Tibial artery (tissue), 4 donors: ENCODE results near the gene SPTBN4.

Experiments
- DNase-seq, 2 donors: peaks; one replicate each; pipeline ENCODE4 v3.0.0-alpha.2; 2019
- H3K27ac ChIP-seq, 2 donors: fragments of 200-600 bp; sonication (generic) in 1 of 2; 1 replicate in 1 of 2; 2 replicates in 1 of 2; pipeline ENCODE4 v1.5.1; 2018 to 2019; ENCODE audit warnings: mild to moderate bottlenecking in 1 of 2
- H3K27me3 ChIP-seq, 2 donors: fragments of 200-600 bp; sonication (generic) in 1 of 2; one replicate each; pipeline versions ENCODE4 v1.5.1 to v1.6.0; 2016 to 2019
- H3K36me3 ChIP-seq, 3 donors: fragments of 200-600 bp; sonication (generic) in 2 of 3; one replicate each; pipeline ENCODE4 v1.5.1; 2016 to 2019; ENCODE audit warnings: mild to moderate bottlenecking in 2 of 3
- H3K4me1 ChIP-seq, 4 donors: fragments of 200-600 bp; sonication (generic) in 2 of 4; 1 replicate in 3 of 4; 2 replicates in 1 of 4; pipeline ENCODE4 v1.5.1; 2016 to 2019
- H3K4me3 ChIP-seq, 2 donors: fragments of 200-600 bp; sonication (generic) in 1 of 2; 1 replicate in 1 of 2; 2 replicates in 1 of 2; pipeline ENCODE4 v1.5.1; 2018 to 2019; ENCODE audit warnings: mild to moderate bottlenecking in 2 of 2
- H3K9me3 ChIP-seq, 3 donors: fragments of 200-600 bp; sonication (generic) in 1 of 3; one replicate each; pipeline ENCODE4 v1.5.1; 2016 to 2019
- intact Hi-C: fragments of 100-400 bp; cut with DNase I; formaldehyde crosslinking; loops from one replicate; pipeline ENCODE4 v1.15.0; 2023; ENCODE audit warnings: low total_unique reads
- TF ChIP-seq, protein P1 (sequence below), 2 experiments: fragments of 200-600 bp in 1 of 2; fragments of 450-650 bp in 1 of 2; IDR thresholded peaks; one replicate each; pipeline ENCODE4 v1.5.1; 2017 to 2019; ENCODE audit warnings: antibody characterized with exemption in 2 of 2, mild to moderate bottlenecking in 1 of 2, moderate library complexity in 1 of 2

The SPTBN4 gene

DNA sequence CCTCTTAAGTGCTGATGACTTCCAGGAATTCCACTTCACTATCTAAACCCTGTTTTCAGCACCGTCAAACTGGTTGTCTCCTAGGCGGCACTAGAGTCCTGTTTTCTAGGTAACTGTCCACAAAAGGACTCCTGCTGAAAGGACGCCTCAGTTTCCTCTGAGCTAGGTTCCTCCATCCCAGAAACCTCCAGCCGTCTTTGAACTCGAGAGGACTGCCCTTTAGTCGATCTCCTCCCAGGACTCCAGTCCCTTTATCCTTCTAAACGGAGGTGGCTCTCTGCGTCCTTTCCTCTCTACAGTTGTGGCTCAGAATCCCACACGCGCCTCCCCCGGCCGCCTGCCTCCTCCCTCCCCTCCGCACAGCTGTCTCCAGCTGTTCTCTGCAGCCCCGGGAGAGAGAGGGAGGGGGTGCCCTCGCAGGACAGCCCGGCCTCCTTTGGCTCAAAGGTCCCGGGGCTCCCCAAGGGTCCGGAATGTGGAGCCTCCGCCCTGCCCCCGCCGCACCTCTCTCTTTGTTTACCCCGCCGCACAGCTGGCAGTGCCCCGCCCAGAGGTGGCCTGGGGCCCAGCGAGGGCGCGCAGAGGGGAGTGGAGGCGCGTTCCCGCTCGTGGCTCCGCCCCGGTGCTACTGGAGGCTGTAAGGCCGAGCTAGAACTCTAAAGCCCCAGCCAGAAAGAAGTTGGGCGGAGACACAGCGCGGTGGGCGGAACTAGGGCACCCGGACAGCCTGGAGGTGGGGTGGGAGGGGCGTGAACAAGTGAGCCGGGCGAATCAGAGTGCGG is 136.8 kb downstream of the SPTBN4 start:
- no peaks in the 10 kb centered on the region for H3K36me3 ChIP-seq
- H3K4me1 ChIP-seq: peaks cover 0 to 76% (median 64%) of the 10 kb centered on the region in 4 donors
- H3K4me3 ChIP-seq: peak overlapping the region; percentile 67 to 87
- no peaks in the 10 kb centered on the region for H3K27me3 ChIP-seq
- H3K27ac ChIP-seq: peak overlapping the region; percentile 86 to 90
- TF ChIP-seq, protein P1, sequence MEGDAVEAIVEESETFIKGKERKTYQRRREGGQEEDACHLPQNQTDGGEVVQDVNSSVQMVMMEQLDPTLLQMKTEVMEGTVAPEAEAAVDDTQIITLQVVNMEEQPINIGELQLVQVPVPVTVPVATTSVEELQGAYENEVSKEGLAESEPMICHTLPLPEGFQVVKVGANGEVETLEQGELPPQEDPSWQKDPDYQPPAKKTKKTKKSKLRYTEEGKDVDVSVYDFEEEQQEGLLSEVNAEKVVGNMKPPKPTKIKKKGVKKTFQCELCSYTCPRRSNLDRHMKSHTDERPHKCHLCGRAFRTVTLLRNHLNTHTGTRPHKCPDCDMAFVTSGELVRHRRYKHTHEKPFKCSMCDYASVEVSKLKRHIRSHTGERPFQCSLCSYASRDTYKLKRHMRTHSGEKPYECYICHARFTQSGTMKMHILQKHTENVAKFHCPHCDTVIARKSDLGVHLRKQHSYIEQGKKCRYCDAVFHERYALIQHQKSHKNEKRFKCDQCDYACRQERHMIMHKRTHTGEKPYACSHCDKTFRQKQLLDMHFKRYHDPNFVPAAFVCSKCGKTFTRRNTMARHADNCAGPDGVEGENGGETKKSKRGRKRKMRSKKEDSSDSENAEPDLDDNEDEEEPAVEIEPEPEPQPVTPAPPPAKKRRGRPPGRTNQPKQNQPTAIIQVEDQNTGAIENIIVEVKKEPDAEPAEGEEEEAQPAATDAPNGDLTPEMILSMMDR (IDR thresholded peaks at IDR 0.05): no peak
- no peaks in the 10 kb centered on the region for H3K9me3 ChIP-seq
- intact Hi-C loops: no loop called here
- DNase-seq: peak; percentile 99 to 100

DNA sequence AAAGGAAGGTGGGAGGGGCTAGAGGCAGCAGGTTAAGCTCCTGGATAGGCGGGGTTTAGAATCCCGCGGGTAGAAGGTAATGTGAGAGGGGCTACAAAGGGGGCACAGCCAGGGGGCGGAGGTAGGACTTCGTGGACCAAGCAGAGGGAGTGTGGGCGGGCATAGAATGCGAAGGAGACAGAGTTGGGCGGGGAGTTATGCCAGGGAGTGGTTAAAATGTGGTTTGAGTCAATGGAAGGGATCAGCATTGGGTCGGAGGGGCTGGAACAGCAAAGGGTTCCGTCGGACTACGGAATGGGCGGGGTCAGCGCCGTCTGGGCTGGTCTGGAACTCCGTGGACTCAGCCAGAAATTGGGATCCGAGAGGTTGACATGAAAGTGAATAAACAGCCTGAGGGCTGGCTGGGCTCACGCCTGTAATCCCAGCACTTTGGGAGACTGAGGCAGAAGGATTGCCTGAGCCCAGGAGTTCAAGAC is 137.4 kb downstream of the SPTBN4 start:
- H3K9me3 ChIP-seq: no peaks in the 10 kb centered on the region
- no peaks in the 10 kb centered on the region for H3K27me3 ChIP-seq
- no peaks in the 10 kb centered on the region for H3K36me3 ChIP-seq
- intact Hi-C loops: no loop called here
- H3K27ac ChIP-seq: peak overlapping the region; percentile 86 to 90
- H3K4me1 ChIP-seq: peaks cover 0 to 70% (median 60%) of the 10 kb centered on the region in 4 donors
- H3K4me3 ChIP-seq: peak overlapping the region; percentile 67 to 87
- no peak for DNase-seq
- TF ChIP-seq, protein P1 (IDR thresholded peaks at IDR 0.05): no peak

DNA sequence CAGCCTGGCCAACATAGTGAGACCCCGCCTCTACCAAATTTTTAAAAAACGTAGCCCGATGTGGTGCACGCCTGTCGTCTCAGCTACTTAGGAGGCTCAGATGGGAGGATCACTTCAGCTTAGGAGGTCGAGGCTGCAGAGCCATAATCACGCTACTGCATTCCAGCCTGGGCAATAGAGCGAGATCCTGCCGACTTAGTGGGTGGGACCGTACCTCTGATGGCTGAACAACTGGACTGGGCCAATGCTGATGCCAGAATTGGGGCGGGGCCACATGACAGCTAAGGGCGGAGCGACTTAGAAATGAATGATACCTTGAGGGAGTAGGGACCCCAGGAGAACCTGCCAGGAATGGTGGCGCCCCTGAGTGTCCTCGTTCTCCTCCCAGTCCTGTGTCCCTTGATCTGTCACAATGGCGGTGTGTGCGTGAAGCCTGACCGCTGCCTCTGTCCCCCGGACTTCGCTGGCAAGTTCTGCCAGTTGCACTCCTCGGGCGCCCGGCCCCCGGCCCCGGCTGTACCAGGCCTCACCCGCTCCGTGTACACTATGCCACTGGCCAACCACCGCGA is 137.9 kb downstream of the SPTBN4 start:
- Histone ChIP-seq H3K36me3 (no peaks in the 10 kb centered on the region), H3K4me3 (peak overlapping the region; percentile 67 to 87), H3K9me3 (no peaks in the 10 kb centered on the region), H3K4me1 (peaks cover 0 to 70% (median 57%) of the 10 kb centered on the region in 4 donors), H3K27ac (peak overlapping the region; percentile 86 to 90), H3K27me3 (no peaks in the 10 kb centered on the region)
- intact Hi-C loops: no loop called here
- DNase-seq: peak in 1 of 2 donors; percentile 76
- TF ChIP-seq, protein P1 (IDR thresholded peaks at IDR 0.05): no peak

DNA sequence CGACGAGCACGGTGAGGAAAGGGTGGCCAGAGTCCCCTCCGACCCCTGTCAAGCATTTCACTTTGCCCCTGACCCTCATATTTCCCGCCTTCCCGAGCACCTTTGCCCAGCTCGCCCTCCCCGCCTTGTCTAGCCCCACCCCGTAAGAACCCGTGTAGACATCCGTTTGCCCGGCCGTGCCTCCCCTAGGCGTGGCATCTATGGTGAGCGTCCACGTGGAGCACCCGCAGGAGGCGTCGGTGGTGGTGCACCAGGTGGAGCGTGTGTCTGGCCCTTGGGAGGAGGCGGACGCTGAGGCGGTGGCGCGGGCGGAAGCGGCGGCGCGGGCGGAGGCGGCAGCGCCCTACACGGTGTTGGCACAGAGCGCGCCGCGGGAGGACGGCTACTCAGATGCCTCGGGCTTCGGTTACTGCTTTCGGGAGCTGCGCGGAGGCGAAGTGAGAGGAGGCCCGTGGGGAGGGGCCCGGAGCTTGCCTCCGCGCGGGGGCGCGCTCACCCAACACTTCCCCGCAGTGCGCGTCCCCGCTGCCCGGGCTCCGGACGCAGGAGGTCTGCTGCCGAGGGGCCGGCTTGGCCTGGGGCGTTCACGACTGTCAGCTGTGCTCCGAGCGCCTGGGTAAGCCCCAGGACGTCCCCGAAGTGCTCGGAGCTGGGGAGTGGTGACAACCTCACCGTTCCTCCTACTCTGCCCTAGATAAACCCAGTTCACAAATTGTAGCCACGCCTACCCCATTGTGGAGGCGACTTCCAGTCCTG is 138.6 kb downstream of the SPTBN4 start:
- H3K27me3 ChIP-seq: no peaks in the 10 kb centered on the region
- H3K36me3 ChIP-seq: no peaks in the 10 kb centered on the region
- peak overlapping the region; percentile 67 to 87 for H3K4me3 ChIP-seq
- DNase-seq: peak; percentile 66 to 88
- TF ChIP-seq, protein P1 (IDR thresholded peaks at IDR 0.05): peak in 1 of 2 experiments; percentile 14
- H3K4me1 ChIP-seq: peaks cover 0 to 70% (median 55%) of the 10 kb centered on the region in 4 donors
- peak overlapping the region; percentile 86 to 90 for H3K27ac ChIP-seq
- intact Hi-C loops: no loop called here
- H3K9me3 ChIP-seq: no peaks in the 10 kb centered on the region

DNA sequence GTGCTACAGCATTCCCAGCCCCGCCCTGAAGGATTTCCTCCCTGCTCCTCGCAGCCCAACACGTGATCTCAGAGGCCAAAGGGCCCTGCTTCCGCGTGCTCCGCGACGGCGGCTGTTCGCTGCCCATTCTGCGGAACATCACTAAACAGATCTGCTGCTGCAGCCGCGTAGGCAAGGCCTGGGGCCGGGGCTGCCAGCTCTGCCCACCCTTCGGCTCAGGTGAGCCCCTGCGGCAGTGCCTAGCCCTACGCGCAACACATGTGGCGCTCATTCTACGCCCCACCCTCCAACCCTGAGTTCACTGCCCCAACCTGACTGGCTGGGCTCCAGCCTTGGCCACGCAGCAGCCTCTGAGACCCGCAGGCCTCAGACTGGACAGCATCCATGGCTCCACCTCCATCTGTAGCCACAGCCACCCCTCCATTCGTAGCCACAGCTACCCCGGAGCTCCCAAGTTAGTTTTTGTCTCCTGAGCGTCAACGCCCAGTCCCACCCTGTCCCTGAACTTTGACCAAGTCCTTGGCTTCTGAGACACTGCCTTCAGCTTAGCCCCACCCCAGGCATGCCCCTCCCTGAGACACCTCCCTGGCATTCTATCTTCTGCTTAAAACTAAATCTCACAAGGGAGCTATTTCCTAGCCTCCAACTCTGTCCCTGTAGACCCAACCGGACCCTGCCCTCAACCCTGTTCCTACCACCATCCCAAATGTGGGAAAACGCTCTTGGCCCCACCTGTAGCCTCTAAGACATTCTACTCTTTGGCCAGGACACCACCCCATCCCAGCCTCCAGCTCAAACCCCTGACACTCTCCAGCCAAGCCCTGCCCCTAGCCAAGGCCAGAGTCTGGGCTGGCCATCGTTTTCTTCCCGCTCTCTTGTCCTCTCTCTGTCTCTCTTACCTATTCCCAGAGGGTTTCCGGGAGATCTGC is 140.8 kb downstream of the SPTBN4 start:
- DNase-seq: peak in 1 of 2 donors; percentile 69
- H3K4me3 ChIP-seq: no peak overlapping the region
- no peaks in the 10 kb centered on the region for H3K36me3 ChIP-seq
- TF ChIP-seq, protein P1 (IDR thresholded peaks at IDR 0.05): no peak
- H3K27ac ChIP-seq: no peak overlapping the region
- peaks cover 0 to 61% (median 46%) of the 10 kb centered on the region in 4 donors for H3K4me1 ChIP-seq
- H3K9me3 ChIP-seq: no peaks in the 10 kb centered on the region
- H3K27me3 ChIP-seq: no peaks in the 10 kb centered on the region
- intact Hi-C loops: no loop called here
